Activated CD8-positive, alpha-beta memory T cell treated with anti-CD3 and anti-CD28 coated beads, Interleukin-2, amount 10 ng/mL, durations not matched to agents 7 days and 5 days (primary cell): Measurements from ENCODE around the gene FHOD3. TPM values are rescaled to one million over a fixed set of nuclear protein-coding genes. Genes with fewer than 3 reads are reported as not detected.

Experiments used
- ATAC-seq: fragments of 150-1000 bp; cut with Tn5 transposase; one replicate; pipeline ENCODE4 v1.10.0; 2021; ENCODE audit warnings: moderate library complexity
- CTCF ChIA-PET: fragments of 350-600 bp; sonication (Branson Sonifier 250); formaldehyde crosslinking; loops from one replicate; lab custom pipeline; 2021; ENCODE audit warnings: antibody characterized with exemption; lab: Charles Lee
- DNase-seq: peaks from one replicate; pipeline ENCODE4 v3.0.0-alpha.2; 2020
- H3K27ac Mint-ChIP-seq: one replicate; pipeline ENCODE4 v1.8.0; 2021; ENCODE audit warnings: mild to moderate bottlenecking, mixed read lengths
- H3K27me3 Mint-ChIP-seq: one replicate; pipeline ENCODE4 v1.8.0; 2021; ENCODE audit warnings: mixed read lengths
- H3K36me3 Mint-ChIP-seq: one replicate; pipeline ENCODE4 v1.8.0; 2021; ENCODE audit warnings: mild to moderate bottlenecking, mixed read lengths
- H3K4me1 Mint-ChIP-seq: one replicate; pipeline ENCODE4 v1.8.0; 2021; ENCODE audit warnings: mixed read lengths
- H3K4me3 Mint-ChIP-seq: one replicate; pipeline ENCODE4 v1.8.0; 2021; ENCODE audit warnings: mild to moderate bottlenecking, moderate library complexity, mixed read lengths
- H3K9me3 Mint-ChIP-seq: one replicate; pipeline ENCODE4 v1.8.0; 2022; ENCODE audit warnings: low read depth, mixed read lengths
- total RNA-seq, 2 experiments: library from RNA; stranded (reverse); gene quantifications; one replicate each; pipeline ENCODE4 v1.2.3, GENCODE V29; 2021

The FHOD3 gene
- total RNA-seq, 2 experiments from 2014 or later = not detected

DNA sequence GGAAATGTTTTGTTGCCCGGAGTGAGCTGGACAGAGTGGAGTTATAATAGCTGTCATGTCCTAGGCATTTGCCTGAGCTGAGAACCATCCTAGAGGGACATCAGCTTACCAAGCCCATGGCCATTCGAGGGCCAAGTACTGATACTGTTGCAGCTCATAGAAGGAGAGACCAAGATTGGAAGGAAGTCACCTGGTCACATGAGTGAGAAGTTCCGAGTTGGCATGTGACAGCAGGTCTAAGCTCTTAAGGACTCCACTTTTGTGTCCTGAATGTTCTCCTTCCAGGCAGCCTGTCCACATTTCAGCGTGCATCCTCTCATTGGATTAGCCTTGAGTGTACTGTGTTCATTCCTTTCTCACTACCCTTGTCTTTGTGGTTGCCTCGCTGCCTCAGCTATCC is 4.4 kb downstream of the FHOD3 start:
- H3K36me3 Mint-ChIP-seq = no peaks in the 10 kb centered on the region
- H3K9me3 Mint-ChIP-seq = no peaks in the 10 kb centered on the region
- DNase-seq (no peak), ATAC-seq (no peak)
- H3K4me1 Mint-ChIP-seq = no peaks in the 10 kb centered on the region
- peaks cover 61% of the 10 kb centered on the region for H3K27me3 Mint-ChIP-seq
- no peak overlapping the region for H3K4me3 Mint-ChIP-seq
- CTCF ChIA-PET = interaction anchor here (1.5 kb wide), 1 partner anchor 17 kb away, joined by 4 read pairs; no protein-coding TSS in a partner anchor
- no peak overlapping the region for H3K27ac Mint-ChIP-seq

GRCh38 chr18:36302676-36303075 is 5.2 kb downstream of the FHOD3 start:
- Mint-ChIP-seq H3K27me3 (peaks cover 61% of the 10 kb centered on the region), H3K4me1 (no peaks in the 10 kb centered on the region), H3K36me3 (no peaks in the 10 kb centered on the region), H3K4me3 (no peak overlapping the region), H3K9me3 (no peaks in the 10 kb centered on the region), H3K27ac (no peak overlapping the region)
- CTCF ChIA-PET = interaction anchor here (1.5 kb wide), 1 partner anchor 18 kb away, joined by 4 read pairs; no protein-coding TSS in a partner anchor
- ATAC-seq (no peak), DNase-seq (no peak)

- no peak overlapping the region for H3K4me3 Mint-ChIP-seq
- ATAC-seq (no peak), DNase-seq (no peak)
- H3K27ac Mint-ChIP-seq = no peak overlapping the region
- no peaks in the 10 kb centered on the region for H3K9me3 Mint-ChIP-seq
- CTCF ChIA-PET = no interaction called here
- H3K36me3 Mint-ChIP-seq = no peaks in the 10 kb centered on the region
- no peaks in the 10 kb centered on the region for H3K4me1 Mint-ChIP-seq
- peaks cover 61% of the 10 kb centered on the region for H3K27me3 Mint-ChIP-seq
Measured at GRCh38 chr18:36303211-36303844, 5.8 kb downstream of the FHOD3 start.

GRCh38 chr18:36304723-36305122 is 7.2 kb downstream of the FHOD3 start:
- ATAC-seq (no peak), DNase-seq (no peak)
- Mint-ChIP-seq H3K36me3 (no peaks in the 10 kb centered on the region), H3K9me3 (no peaks in the 10 kb centered on the region), H3K27ac (no peak overlapping the region), H3K4me3 (no peak overlapping the region), H3K27me3 (peaks cover 50% of the 10 kb centered on the region), H3K4me1 (no peaks in the 10 kb centered on the region)
- CTCF ChIA-PET = no interaction called here

- no peak overlapping the region for H3K4me3 Mint-ChIP-seq
- H3K9me3 Mint-ChIP-seq = no peaks in the 10 kb centered on the region
- no peaks in the 10 kb centered on the region for H3K36me3 Mint-ChIP-seq
- H3K27me3 Mint-ChIP-seq = peaks cover 44% of the 10 kb centered on the region
- H3K4me1 Mint-ChIP-seq = no peaks in the 10 kb centered on the region
- DNase-seq (no peak), ATAC-seq (no peak)
- CTCF ChIA-PET = no interaction called here
- no peak overlapping the region for H3K27ac Mint-ChIP-seq
Measured at GRCh38 chr18:36305375-36305774, 7.9 kb downstream of the FHOD3 start.

DNA sequence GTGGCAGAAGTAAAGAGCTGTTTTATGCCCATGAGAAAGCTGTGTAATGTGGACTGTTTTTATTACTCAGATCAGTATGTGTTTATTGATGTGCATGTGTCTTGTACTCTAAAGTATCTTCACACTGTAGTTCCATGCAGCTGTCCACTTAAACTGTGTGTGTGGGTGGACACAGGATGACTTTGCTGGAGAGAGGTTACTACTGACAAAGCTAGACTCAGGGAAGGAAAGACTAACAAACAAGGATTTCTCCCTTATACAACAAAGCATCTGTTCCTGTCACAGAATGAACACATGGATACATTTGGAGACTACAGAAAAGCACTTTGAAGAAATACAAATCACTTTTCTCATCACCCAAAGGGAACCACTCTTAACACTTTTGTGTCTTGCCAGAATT is 10.0 kb downstream of the FHOD3 start:
- ATAC-seq (no peak), DNase-seq (no peak)
- Mint-ChIP-seq H3K4me1 (no peaks in the 10 kb centered on the region), H3K9me3 (no peaks in the 10 kb centered on the region), H3K27ac (no peak overlapping the region), H3K27me3 (peaks cover 37% of the 10 kb centered on the region), H3K36me3 (no peaks in the 10 kb centered on the region), H3K4me3 (no peak overlapping the region)
- CTCF ChIA-PET = no interaction called here

DNA sequence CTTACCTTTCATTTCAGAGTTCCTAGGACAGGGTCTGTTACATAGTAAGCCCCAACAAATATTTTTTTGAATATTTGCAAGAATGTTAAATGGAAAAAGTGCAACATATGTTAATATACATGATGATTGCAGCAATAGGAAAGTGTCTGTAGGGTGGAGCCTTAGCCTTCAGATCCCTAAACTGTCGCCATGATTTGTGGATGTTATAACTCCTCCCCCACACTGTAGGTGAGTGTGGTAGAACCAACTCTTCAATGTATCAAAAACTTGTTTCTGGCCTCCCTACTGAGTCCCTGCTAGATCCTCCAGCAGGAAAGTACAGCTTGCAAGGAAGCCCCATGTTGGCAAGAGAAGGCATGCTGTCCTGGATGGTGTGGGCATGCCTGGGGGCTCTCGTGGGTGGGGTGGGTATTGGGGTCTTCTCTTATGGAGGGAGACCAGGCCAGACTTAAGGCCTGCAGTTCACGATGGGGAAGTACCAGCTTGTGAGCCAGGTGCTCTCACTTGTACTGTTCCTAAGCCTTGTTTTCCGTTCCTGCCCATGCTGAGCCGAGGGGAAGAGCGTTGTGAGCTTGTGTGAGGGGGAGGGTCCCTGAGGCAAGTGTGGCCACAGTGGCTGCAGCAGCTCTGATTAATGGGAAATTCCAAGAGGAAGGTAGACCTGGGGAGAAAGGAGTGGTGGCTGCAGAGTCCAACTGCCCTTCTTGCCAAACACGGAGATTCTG is 11.4 kb downstream of the FHOD3 start:
- Mint-ChIP-seq H3K36me3 (no peaks in the 10 kb centered on the region), H3K27ac (no peak overlapping the region), H3K27me3 (peaks cover 33% of the 10 kb centered on the region), H3K9me3 (no peaks in the 10 kb centered on the region), H3K4me1 (no peaks in the 10 kb centered on the region), H3K4me3 (no peak overlapping the region)
- DNase-seq (no peak), ATAC-seq (no peak)
- CTCF ChIA-PET = no interaction called here

DNA sequence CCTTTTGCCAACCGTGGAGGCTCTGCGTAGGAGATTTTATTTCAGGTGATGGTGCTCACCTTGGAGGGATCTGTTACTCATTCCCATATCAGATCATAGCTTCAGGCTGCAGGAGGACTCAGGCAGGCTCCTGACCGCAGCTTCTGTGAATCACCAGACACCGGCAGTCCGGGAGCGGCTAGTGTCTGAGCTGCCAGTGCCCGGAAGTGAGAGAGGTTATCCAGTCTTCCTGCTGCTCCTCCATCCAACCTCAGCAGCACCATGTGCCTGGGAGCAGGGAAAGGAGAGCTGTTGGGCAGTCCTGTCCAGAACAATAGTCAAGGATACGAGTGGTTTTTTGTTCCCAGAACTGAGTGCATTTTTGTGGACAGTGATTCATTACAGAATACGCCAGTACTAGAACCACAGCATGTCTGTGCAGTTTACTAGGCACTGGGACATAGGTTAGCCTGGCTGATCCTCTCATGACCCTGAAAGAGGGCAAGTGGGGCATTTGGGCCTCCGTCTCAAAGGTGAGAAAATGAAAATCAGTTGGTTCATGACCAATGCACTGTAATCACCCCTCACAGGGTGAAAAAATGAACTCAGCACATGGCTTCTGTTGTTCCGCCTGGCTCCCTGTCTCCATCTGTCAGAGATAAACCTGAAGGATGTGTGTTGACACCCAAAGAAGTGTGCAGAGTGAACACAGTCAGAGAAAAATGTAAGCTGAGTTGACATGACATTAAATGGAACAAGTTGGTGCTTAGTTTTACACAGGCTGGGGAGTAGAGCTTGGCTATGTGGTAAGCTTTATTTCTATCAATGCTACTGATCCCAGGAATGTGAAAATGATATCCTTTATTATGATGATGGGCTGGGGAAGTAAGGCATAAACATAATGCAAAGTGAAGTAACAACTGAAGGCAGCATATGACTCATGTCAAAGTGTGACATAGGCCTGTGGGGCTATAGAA is 12.2 kb downstream of the FHOD3 start:
- DNase-seq (peak; percentile 26), ATAC-seq (no peak)
- H3K36me3 Mint-ChIP-seq = no peaks in the 10 kb centered on the region
- H3K4me1 Mint-ChIP-seq = no peaks in the 10 kb centered on the region
- CTCF ChIA-PET = no interaction called here
- no peak overlapping the region for H3K27ac Mint-ChIP-seq
- H3K27me3 Mint-ChIP-seq = peaks cover 27% of the 10 kb centered on the region
- no peak overlapping the region for H3K4me3 Mint-ChIP-seq
- H3K9me3 Mint-ChIP-seq = no peaks in the 10 kb centered on the region

DNA sequence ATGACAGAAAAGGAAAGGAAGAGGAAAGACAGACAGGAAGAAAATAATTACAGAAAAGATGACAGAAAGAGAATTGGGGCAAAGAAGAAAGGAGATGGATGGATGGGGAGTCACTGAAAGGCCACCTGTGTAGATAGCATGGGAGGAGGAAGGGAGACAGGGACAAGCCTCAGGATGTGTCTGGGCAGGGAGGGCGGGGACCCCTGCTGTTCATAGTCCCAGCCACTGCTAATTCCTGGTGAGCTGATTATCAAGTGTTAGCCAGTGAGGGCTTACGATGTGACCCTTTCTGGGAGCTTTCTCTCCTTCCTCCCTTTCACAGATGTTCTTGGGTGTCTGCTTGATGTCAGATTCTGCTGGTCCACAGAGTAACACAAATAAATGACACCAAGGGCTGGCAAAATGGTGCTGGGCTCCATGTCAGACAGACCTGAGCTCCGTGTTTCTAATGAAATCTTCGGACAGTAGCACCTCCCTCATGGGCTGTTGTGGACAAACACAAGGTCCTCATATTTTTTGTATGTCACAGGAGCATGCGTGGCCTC is 13.6 kb downstream of the FHOD3 start:
- Mint-ChIP-seq H3K27me3 (peaks cover 19% of the 10 kb centered on the region), H3K4me3 (no peak overlapping the region), H3K9me3 (no peaks in the 10 kb centered on the region), H3K36me3 (no peaks in the 10 kb centered on the region), H3K4me1 (no peaks in the 10 kb centered on the region), H3K27ac (no peak overlapping the region)
- CTCF ChIA-PET = no interaction called here
- ATAC-seq (no peak), DNase-seq (peak; percentile 21)

- Mint-ChIP-seq H3K4me1 (no peaks in the 10 kb centered on the region), H3K36me3 (no peaks in the 10 kb centered on the region), H3K27ac (no peak overlapping the region), H3K27me3 (peaks cover 13% of the 10 kb centered on the region), H3K4me3 (no peak overlapping the region), H3K9me3 (no peaks in the 10 kb centered on the region)
- peak; percentile 5 for DNase-seq
- CTCF ChIA-PET = no interaction called here
- ATAC-seq = no peak
Measured at GRCh38 chr18:36312806-36313395, 15.4 kb downstream of the FHOD3 start.

DNA sequence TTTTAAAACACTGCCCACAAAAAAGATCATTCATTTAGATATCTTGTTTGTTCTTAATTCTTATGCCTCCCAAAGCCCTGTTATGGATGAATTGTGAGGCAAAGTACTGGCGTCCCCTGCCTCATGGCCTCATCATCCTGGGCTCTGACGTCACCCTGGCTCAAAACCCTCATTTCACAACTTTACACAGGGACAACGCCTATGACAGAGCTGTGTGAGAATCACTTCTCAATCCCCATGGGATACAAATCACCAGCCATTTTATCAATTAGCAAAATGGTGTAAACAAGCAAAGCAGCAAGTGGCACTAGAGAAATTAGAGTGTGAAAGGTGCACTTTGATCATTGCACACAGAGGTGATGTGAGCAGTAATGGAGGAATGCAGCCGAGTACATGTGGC is 16.6 kb downstream of the FHOD3 start:
- DNase-seq = peak; percentile 7
- Mint-ChIP-seq H3K4me1 (no peaks in the 10 kb centered on the region), H3K4me3 (no peak overlapping the region), H3K36me3 (no peaks in the 10 kb centered on the region), H3K9me3 (peaks cover 2% of the 10 kb centered on the region), H3K27me3 (peaks cover 18% of the 10 kb centered on the region), H3K27ac (no peak overlapping the region)
- no peak for ATAC-seq
- CTCF ChIA-PET = no interaction called here

DNA sequence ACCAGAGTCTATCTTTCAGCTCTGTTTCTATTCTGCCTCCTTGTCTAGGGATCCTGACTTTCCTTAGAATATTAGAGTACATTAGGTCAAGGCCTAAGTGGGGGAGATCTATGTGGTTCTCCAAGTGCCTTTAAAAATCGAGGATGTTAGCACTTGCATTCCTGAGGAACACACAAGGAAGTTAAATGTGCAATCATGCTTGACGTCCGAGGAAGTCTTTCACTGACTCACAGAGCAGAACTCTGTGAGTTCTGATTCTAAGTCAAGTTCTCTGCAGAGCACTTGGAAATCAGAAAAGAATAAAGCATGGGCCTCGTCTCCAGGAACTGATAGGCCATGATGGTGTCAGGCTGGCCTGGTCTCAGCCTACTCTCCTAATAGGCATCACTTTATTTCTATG is 17.2 kb downstream of the FHOD3 start:
- Mint-ChIP-seq H3K27me3 (peaks cover 24% of the 10 kb centered on the region), H3K4me1 (no peaks in the 10 kb centered on the region), H3K9me3 (peaks cover 2% of the 10 kb centered on the region), H3K4me3 (no peak overlapping the region), H3K27ac (no peak overlapping the region), H3K36me3 (no peaks in the 10 kb centered on the region)
- ATAC-seq (no peak), DNase-seq (no peak)
- CTCF ChIA-PET = no interaction called here

DNA sequence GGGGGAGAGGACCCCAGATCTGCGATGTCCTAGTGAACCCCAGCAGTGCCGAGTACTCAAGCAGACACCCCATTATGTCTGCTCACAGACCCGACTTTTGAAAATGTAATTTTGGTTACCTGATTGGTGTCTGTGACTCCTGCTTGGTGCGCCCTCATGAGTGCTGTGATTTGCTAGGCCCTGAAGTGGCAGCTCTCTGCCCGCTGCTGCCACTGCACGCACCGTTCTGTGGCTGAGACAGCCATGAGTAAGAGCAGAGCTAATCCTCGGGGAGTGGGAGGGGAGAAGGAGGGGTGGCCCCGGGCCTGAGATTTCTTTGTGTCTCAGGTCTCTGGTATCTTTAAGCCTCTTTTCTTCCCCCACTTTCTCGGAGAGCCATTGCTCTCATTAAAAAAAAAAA is 18.2 kb downstream of the FHOD3 start:
- no peak overlapping the region for H3K4me3 Mint-ChIP-seq
- no peaks in the 10 kb centered on the region for H3K36me3 Mint-ChIP-seq
- H3K27ac Mint-ChIP-seq = no peak overlapping the region
- ATAC-seq (no peak), DNase-seq (peak; percentile 16)
- CTCF ChIA-PET = no interaction called here
- peaks cover 26% of the 10 kb centered on the region for H3K27me3 Mint-ChIP-seq
- H3K9me3 Mint-ChIP-seq = peaks cover 2% of the 10 kb centered on the region
- H3K4me1 Mint-ChIP-seq = no peaks in the 10 kb centered on the region
